Natural killer cell (primary cell): ENCODE data around the gene METTL17. TPM values are rescaled to one million over a fixed set of nuclear protein-coding genes. Genes with fewer than 3 reads are reported as not detected.
"Not testable (repeated sequence)": the region's sequence is repeated elsewhere in the genome, so short reads cannot be mapped to it uniquely, and the experiment has no call there.

Experiments used
- ATAC-seq, 3 donors: fragments of 150-1000 bp in 2 of 3; fragments of 200-7000 bp in 1 of 3; cut with Tn5 transposase; 1 replicate in 1 of 3; 2 replicates in 2 of 3; pipeline ENCODE4 v1.10.0; 2021; ENCODE audit warnings: mild to moderate bottlenecking in 2 of 3, moderate library complexity in 2 of 3
- DNase-seq, 2 donors: peaks; one replicate each; pipeline versions ENCODE4 v3.0.0 to v3.0.0-alpha.2; 2013 to 2021; ENCODE audit warnings: mixed read lengths in 1 of 2
- H3K27ac ChIP-seq: one replicate; pipeline ENCODE4 v1.5.1; 2013; ENCODE audit warnings: mild to moderate bottlenecking, low read length
- H3K27me3 ChIP-seq: one replicate; pipeline ENCODE4 v1.6.1; 2013; ENCODE audit warnings: low read length; ENCODE audit not compliant: control insufficient read depth, insufficient read depth
- H3K36me3 ChIP-seq: one replicate; pipeline ENCODE4 v1.6.1; 2013; ENCODE audit warnings: low read length; ENCODE audit not compliant: control insufficient read depth, insufficient read depth
- H3K4me1 ChIP-seq: one replicate; pipeline ENCODE4 v1.6.1; 2013; ENCODE audit warnings: low read length; ENCODE audit not compliant: control insufficient read depth, insufficient read depth
- H3K4me3 ChIP-seq: one replicate; pipeline ENCODE4 v1.5.1; 2013; ENCODE audit warnings: low read length
- H3K9me3 ChIP-seq: one replicate; pipeline ENCODE4 v1.6.1; 2013; ENCODE audit warnings: low read length; ENCODE audit not compliant: control insufficient read depth, insufficient read depth
- H3K27ac Mint-ChIP-seq, 2 donors: one replicate each; pipeline ENCODE4 v1.8.0; 2022; ENCODE audit warnings: mild to moderate bottlenecking in 2 of 2, mixed read lengths in 2 of 2, moderate library complexity in 1 of 2
- H3K27me3 Mint-ChIP-seq, 2 donors: one replicate each; pipeline ENCODE4 v1.8.0; 2022; ENCODE audit warnings: low read depth in 2 of 2, mixed read lengths in 2 of 2
- H3K36me3 Mint-ChIP-seq: one replicate; pipeline ENCODE4 v1.8.0; 2022; ENCODE audit warnings: mixed read lengths
- H3K4me1 Mint-ChIP-seq, 2 donors: one replicate each; pipeline ENCODE4 v1.8.0; 2022; ENCODE audit warnings: mixed read lengths in 2 of 2
- H3K4me3 Mint-ChIP-seq: one replicate; pipeline ENCODE4 v1.8.0; 2022; ENCODE audit warnings: mild to moderate bottlenecking, moderate library complexity, mixed read lengths
- H3K9me3 Mint-ChIP-seq, 2 donors: one replicate each; pipeline ENCODE4 v1.8.0; 2022; ENCODE audit warnings: mixed read lengths in 2 of 2
- CTCF ChIP-seq: fragments of 200-600 bp; IDR thresholded peaks from one replicate; pipeline ENCODE4 v1.8.0; 2022; ENCODE audit warnings: antibody characterized with exemption
- WGBS: methylation state at CpG from one replicate; pipeline ENCODE4 v1.1.7; 2013; ENCODE audit warnings: missing lambda C conversion rate; ENCODE audit not compliant: insufficient coverage; 5-methylcytosine and 5-hydroxymethylcytosine counted together
- intact Hi-C: fragments of 100-400 bp; cut with micrococcal nuclease; formaldehyde crosslinking; loops from one replicate; pipeline ENCODE4 v1.14.2; 2022
- total RNA-seq, 4 donors: library from RNA; stranded (reverse); fragments of 120-200 nt in 1 of 4; gene quantifications; one replicate each; pipeline versions ENCODE4 v1.2.3 to v1.2.4, GENCODE V29; 2013 to 2022

METTL17 gene
- total RNA-seq, 3 donors from 2014 or later (not counting 1 experiment from before 2014, with no cell fraction given), result 62.8 to 79.2 (median 74.1) TPM

GRCh38 chr14:20976291-20976690 is 13.5 kb upstream of the METTL17 start:
- Mint-ChIP-seq H3K4me1 (peaks cover 7% of the 10 kb centered on the region in 2 donors), H3K9me3 (no peaks in the 10 kb centered on the region), H3K27ac (no peak overlapping the region), H3K4me3 (no peak overlapping the region), H3K36me3 (no peaks in the 10 kb centered on the region), H3K27me3 (peaks cover 24 to 26% of the 10 kb centered on the region in 2 donors)
- ATAC-seq (no peak), DNase-seq (no peak)
- Histone ChIP-seq H3K9me3 (no peaks in the 10 kb centered on the region), H3K27me3 (peaks cover 5% of the 10 kb centered on the region), H3K4me3 (no peak overlapping the region), H3K4me1 (peaks cover 5% of the 10 kb centered on the region), H3K36me3 (no peaks in the 10 kb centered on the region), H3K27ac (no peak overlapping the region)
- no CpG with 5 or more reads among the region's 1 CpG for WGBS
- intact Hi-C loops, result no loop called here
- TF ChIP-seq CTCF, result no peak

GRCh38 chr14:20978687-20979086 is 11.1 kb upstream of the METTL17 start:
- Mint-ChIP-seq H3K4me1 (no peaks in the 10 kb centered on the region), H3K27ac (no peak overlapping the region), H3K9me3 (no peaks in the 10 kb centered on the region), H3K27me3 (peaks cover 21 to 24% of the 10 kb centered on the region in 2 donors), H3K36me3 (no peaks in the 10 kb centered on the region), H3K4me3 (no peak overlapping the region)
- Histone ChIP-seq H3K36me3 (no peaks in the 10 kb centered on the region), H3K27ac (no peak overlapping the region), H3K9me3 (no peaks in the 10 kb centered on the region), H3K27me3 (no peaks in the 10 kb centered on the region), H3K4me3 (no peak overlapping the region), H3K4me1 (no peaks in the 10 kb centered on the region)
- TF ChIP-seq CTCF, result no peak
- intact Hi-C loops, result no loop called here
- 57% methylated on average over 1 of the region's 1 CpG for WGBS
- no peak for ATAC-seq
- no peak for DNase-seq

- DNase-seq (no peak), ATAC-seq (no peak)
- Mint-ChIP-seq H3K27me3 (peaks cover 21 to 33% of the 10 kb centered on the region in 2 donors), H3K36me3 (no peaks in the 10 kb centered on the region), H3K27ac (no peak overlapping the region), H3K4me1 (no peaks in the 10 kb centered on the region), H3K9me3 (no peaks in the 10 kb centered on the region), H3K4me3 (no peak overlapping the region)
- Histone ChIP-seq H3K36me3 (no peaks in the 10 kb centered on the region), H3K4me3 (no peak overlapping the region), H3K27ac (no peak overlapping the region), H3K27me3 (no peaks in the 10 kb centered on the region), H3K4me1 (no peaks in the 10 kb centered on the region), H3K9me3 (no peaks in the 10 kb centered on the region)
- intact Hi-C loops, result no loop called here
- TF ChIP-seq CTCF, result no peak
- WGBS, result 76% methylated on average over 1 of the region's 1 CpG
These were observed 8.9 kb upstream of the METTL17 start for GRCh38 chr14:20980906-20981305.

- H3K27ac Mint-ChIP-seq, result no peak overlapping the region
These were observed 7.0 kb upstream of the METTL17 start for GRCh38 chr14:20982646-20983369.

GRCh38 chr14:20985650-20986049 is 4.1 kb upstream of the METTL17 start:
- DNase-seq, H3K4me3 Mint-ChIP-seq, H3K4me3 ChIP-seq, H3K27ac ChIP-seq, H3K27ac Mint-ChIP-seq, H3K36me3 Mint-ChIP-seq, intact Hi-C loops, H3K9me3 ChIP-seq, H3K27me3 ChIP-seq, H3K9me3 Mint-ChIP-seq, H3K36me3 ChIP-seq, ATAC-seq: not testable (repeated sequence)
- Mint-ChIP-seq H3K27me3 (peaks cover 8 to 22% of the 10 kb centered on the region in 2 donors), H3K4me1 (peaks cover 10% of the 10 kb centered on the region in 2 donors)
- WGBS, result 90% methylated on average over 4 of the region's 4 CpGs
- H3K4me1 ChIP-seq, result peaks cover 12% of the 10 kb centered on the region

More at GRCh38 chr14:20982646-20983369, 7.0 kb upstream of the METTL17 start:
- H3K4me3 ChIP-seq, result no peak overlapping the region
- no peak for TF ChIP-seq CTCF
- intact Hi-C loops, result no loop called here
- no peaks in the 10 kb centered on the region for H3K27me3 ChIP-seq
- Mint-ChIP-seq H3K27me3 (peaks cover 18 to 33% of the 10 kb centered on the region in 2 donors), H3K9me3 (no peaks in the 10 kb centered on the region), H3K4me3 (no peak overlapping the region), H3K4me1 (no peaks in the 10 kb centered on the region), H3K36me3 (no peaks in the 10 kb centered on the region)
- no peaks in the 10 kb centered on the region for H3K36me3 ChIP-seq
- no peaks in the 10 kb centered on the region for H3K9me3 ChIP-seq
- no peak for DNase-seq
- H3K27ac ChIP-seq, result no peak overlapping the region
- no peaks in the 10 kb centered on the region for H3K4me1 ChIP-seq
- WGBS, result 100% methylated on average over 1 of the region's 2 CpGs
- no peak for ATAC-seq
